Measurements from ENCODE around the gene SEC61A1. TPM values are rescaled to one million over a fixed set of nuclear protein-coding genes. Genes with fewer than 3 reads are reported as not detected.

Gene SEC61A1
- total RNA-seq, 1 donor from 2014 or later, result 205 TPM

DNA sequence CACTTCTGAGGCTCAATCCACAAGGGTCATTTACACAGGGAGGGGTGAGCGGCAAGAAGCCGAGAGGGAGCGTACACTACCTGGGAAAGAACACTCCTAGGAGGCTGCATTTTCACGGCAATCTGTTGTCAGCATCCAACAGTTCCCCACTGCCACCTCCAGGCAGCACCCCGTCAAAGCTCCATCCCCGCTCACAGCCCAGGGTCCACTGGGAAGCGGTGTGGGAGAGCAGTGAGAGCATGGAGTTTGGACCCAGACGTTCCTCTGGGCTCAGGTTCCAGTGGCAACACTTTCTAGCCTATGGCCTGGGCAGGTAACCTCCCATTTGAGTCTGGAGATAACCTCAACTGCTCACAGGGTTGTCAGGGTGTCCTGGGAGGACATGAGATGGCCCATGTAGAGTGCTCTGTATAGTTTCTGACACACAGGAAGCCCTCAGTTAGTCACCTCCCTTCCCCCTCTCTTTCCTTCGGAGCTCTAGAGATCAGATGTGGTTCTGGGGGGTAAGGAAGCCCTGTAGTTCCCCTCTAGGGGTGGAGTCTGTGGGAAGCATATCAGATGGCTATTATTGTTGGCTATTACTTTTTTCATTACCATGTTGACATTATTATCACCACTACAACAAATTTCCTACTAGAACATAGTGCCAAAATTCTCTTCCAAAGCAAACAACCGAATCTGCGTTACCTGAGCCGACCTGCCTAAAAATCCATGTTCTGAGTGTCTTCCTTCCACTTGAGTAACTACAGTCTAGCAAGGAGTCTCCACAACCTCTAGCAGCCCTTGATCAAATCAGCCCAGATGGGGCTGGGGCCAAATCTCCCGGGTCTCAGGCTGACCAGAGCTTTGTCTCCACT is 42.3 kb downstream of the SEC61A1 start:
- Mint-ChIP-seq H3K27ac (no peak overlapping the region), H3K36me3 (peaks cover 24% of the 10 kb centered on the region), H3K4me1 (peaks cover 4% of the 10 kb centered on the region), H3K4me3 (no peak overlapping the region), H3K27me3 (ENCODE audit: low read depth) (no peaks in the 10 kb centered on the region), H3K9me3 (no peaks in the 10 kb centered on the region)
- TF ChIP-seq, protein P1, sequence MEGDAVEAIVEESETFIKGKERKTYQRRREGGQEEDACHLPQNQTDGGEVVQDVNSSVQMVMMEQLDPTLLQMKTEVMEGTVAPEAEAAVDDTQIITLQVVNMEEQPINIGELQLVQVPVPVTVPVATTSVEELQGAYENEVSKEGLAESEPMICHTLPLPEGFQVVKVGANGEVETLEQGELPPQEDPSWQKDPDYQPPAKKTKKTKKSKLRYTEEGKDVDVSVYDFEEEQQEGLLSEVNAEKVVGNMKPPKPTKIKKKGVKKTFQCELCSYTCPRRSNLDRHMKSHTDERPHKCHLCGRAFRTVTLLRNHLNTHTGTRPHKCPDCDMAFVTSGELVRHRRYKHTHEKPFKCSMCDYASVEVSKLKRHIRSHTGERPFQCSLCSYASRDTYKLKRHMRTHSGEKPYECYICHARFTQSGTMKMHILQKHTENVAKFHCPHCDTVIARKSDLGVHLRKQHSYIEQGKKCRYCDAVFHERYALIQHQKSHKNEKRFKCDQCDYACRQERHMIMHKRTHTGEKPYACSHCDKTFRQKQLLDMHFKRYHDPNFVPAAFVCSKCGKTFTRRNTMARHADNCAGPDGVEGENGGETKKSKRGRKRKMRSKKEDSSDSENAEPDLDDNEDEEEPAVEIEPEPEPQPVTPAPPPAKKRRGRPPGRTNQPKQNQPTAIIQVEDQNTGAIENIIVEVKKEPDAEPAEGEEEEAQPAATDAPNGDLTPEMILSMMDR (IDR thresholded peaks at IDR 0.05; ENCODE audit: unreplicated experiment), result no peak
- no peak for DNase-seq (ENCODE audit: low spot score in 2 of 2, unreplicated experiment in 2 of 2)

DNA sequence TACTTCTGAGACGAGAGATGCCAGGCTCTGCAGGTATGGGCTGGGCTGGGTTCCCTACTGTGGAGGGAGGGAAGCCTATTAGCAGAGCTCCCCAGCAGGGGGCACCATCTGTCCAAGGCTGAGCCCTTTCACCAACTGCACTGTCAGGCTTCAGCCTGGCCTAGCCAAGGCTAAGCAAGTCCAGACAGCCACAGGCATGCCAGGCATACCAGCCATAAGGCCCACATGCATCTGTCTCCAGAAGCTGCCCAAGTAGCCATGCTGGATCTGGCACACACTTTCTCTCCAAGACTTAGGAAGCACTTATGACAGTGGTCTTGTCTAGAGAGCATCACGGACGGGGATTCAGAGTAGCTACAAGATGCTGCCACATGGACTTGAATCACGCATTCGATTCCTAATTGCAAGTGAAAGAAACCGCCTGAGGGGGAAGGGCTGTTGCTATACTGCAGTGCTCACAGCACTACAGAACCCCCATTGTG is 43.0 kb downstream of the SEC61A1 start:
- TF ChIP-seq, protein P1 (IDR thresholded peaks at IDR 0.05; ENCODE audit: unreplicated experiment), result peak; percentile 79
- no peaks in the 10 kb centered on the region for H3K27me3 Mint-ChIP-seq (ENCODE audit: low read depth)
- peak overlapping the region; percentile 52 for H3K27ac Mint-ChIP-seq
- H3K4me3 Mint-ChIP-seq, result no peak overlapping the region
- H3K4me1 Mint-ChIP-seq, result peaks cover 4% of the 10 kb centered on the region
- H3K36me3 Mint-ChIP-seq, result peaks cover 28% of the 10 kb centered on the region
- peak; percentile 74 to 88 for DNase-seq (ENCODE audit: low spot score in 2 of 2, unreplicated experiment in 2 of 2)
- H3K9me3 Mint-ChIP-seq, result no peaks in the 10 kb centered on the region

DNA sequence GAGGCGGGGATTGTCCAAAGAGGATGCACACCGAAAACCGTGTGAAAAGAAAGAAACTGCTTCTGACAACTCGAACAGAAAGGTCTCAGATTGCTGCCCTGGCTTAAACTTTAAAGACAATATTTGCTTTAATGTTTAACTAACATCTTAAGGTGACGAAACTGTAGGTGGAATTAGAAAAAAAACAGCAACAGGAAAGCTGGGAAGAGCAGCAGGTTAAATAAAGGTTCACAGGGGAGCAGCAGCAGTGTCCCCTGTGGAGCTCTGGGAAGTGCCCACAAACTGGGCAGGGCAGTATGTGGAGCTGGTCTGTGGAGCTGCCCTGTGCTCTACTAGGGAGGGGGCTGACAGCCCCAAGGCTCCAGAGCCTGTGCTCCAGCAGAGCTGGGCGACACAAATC is 46.0 kb downstream of the SEC61A1 start:
- H3K27me3 Mint-ChIP-seq (ENCODE audit: low read depth), result no peaks in the 10 kb centered on the region
- no peak overlapping the region for H3K27ac Mint-ChIP-seq
- TF ChIP-seq, protein P1 (IDR thresholded peaks at IDR 0.05; ENCODE audit: unreplicated experiment), result no peak
- H3K4me1 Mint-ChIP-seq, result peaks cover 25% of the 10 kb centered on the region
- no peak for DNase-seq (ENCODE audit: low spot score in 2 of 2, unreplicated experiment in 2 of 2)
- H3K4me3 Mint-ChIP-seq, result no peak overlapping the region
- peaks cover 34% of the 10 kb centered on the region for H3K36me3 Mint-ChIP-seq
- H3K9me3 Mint-ChIP-seq, result no peaks in the 10 kb centered on the region

DNA sequence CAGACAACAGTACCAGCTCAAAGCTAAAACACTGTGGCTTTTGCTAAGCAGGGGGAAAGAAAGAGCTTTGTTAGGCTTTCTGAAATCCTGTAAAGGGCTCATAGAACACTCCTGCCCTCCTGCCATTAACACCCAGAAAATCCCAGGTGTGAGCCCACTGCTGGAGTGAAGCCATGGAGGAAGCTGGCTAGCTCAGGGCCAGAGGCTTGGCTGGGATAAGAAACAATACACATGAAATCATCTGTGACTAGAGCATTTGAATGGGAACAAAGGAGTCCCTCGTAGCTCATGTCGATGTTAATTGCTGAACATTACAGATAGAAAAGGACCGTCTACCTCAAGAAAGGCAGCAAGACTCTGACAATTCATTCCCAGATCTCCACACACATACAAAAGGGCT is 47.9 kb downstream of the SEC61A1 start:
- H3K4me1 Mint-ChIP-seq, result peaks cover 29% of the 10 kb centered on the region
- H3K27ac Mint-ChIP-seq, result no peak overlapping the region
- no peaks in the 10 kb centered on the region for H3K9me3 Mint-ChIP-seq
- H3K36me3 Mint-ChIP-seq, result peaks cover 48% of the 10 kb centered on the region
- TF ChIP-seq, protein P1 (IDR thresholded peaks at IDR 0.05; ENCODE audit: unreplicated experiment), result no peak
- H3K4me3 Mint-ChIP-seq, result no peak overlapping the region
- DNase-seq (ENCODE audit: low spot score in 2 of 2, unreplicated experiment in 2 of 2), result no peak
- no peaks in the 10 kb centered on the region for H3K27me3 Mint-ChIP-seq (ENCODE audit: low read depth)

DNA sequence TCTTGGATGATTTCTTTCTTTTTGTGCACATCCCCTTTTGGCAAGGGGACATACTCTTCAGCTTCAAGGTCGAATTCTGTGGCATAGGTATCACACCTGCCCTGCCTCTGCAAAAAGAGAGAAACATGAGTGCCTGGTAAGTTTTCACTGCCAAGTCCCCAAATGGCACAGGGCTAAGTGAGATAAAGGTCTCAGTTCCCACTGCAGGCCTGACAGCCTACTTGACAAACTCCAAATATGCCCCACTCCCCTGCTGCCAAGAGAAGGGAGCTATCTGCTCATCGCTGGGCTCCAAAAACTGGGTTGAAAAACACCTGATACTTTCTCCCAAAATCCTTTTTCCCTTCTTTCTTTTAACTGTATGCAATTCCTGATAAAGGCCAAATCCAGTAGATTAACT is 48.4 kb downstream of the SEC61A1 start:
- peaks cover 25% of the 10 kb centered on the region for H3K4me1 Mint-ChIP-seq
- DNase-seq (ENCODE audit: low spot score in 2 of 2, unreplicated experiment in 2 of 2), result no peak
- TF ChIP-seq, protein P1 (IDR thresholded peaks at IDR 0.05; ENCODE audit: unreplicated experiment), result no peak
- H3K27me3 Mint-ChIP-seq (ENCODE audit: low read depth), result no peaks in the 10 kb centered on the region
- peaks cover 45% of the 10 kb centered on the region for H3K36me3 Mint-ChIP-seq
- H3K27ac Mint-ChIP-seq, result no peak overlapping the region
- no peak overlapping the region for H3K4me3 Mint-ChIP-seq
- H3K9me3 Mint-ChIP-seq, result no peaks in the 10 kb centered on the region
